Left lung (tissue), 10 donors: ENCODE results near the gene UBE3C. TPM values are rescaled to one million over a fixed set of nuclear protein-coding genes. Genes with fewer than 3 reads are reported as not detected.

Experiments used
- ATAC-seq: fragments of 200-7000 bp; cut with Tn5 transposase; one replicate; pipeline ENCODE4 v1.9.1; 2020; ENCODE audit warnings: moderate library complexity
- DNase-seq, 4 donors: peaks; one replicate each; pipeline ENCODE4 v3.0.0-alpha.2; 2013 to 2020
- H3K27ac ChIP-seq, 2 donors: fragments of 200-600 bp; sonication (generic) in 1 of 2; one replicate each; pipeline versions ENCODE4 v1.5.0 to v1.8.0; 2020 to 2021
- H3K27me3 ChIP-seq, 2 donors: fragments of 200-600 bp; sonication (generic) in 1 of 2; one replicate each; pipeline versions ENCODE4 v1.5.0 to v1.8.0; 2020 to 2021
- H3K36me3 ChIP-seq, 2 donors: fragments of 200-600 bp; sonication (generic) in 1 of 2; one replicate each; pipeline versions ENCODE4 v1.5.0 to v1.8.0; 2020 to 2021
- H3K4me1 ChIP-seq, 2 donors: fragments of 200-600 bp; one replicate each; pipeline ENCODE4 v1.8.0; 2021
- H3K4me3 ChIP-seq, 2 donors: fragments of 200-600 bp; sonication (generic) in 1 of 2; one replicate each; pipeline versions ENCODE4 v1.5.0 to v1.8.0; 2020 to 2021; ENCODE audit warnings: mild to moderate bottlenecking in 1 of 2
- H3K9me3 ChIP-seq, 2 donors: fragments of 200-600 bp; sonication (generic) in 1 of 2; one replicate each; pipeline versions ENCODE4 v1.5.0 to v1.8.0; 2020 to 2021
- intact Hi-C, 2 donors: fragments of 100-400 bp; cut with DNase I; formaldehyde crosslinking; loops; one replicate each; pipeline versions ENCODE4 v1.11.2 to v1.14.2; 2022
- polyA plus RNA-seq, 6 donors: library from polyadenylated mRNA; unstranded; fragments of 120-200 nt; gene quantifications; one replicate each; pipeline ENCODE4 v1.2.1, GENCODE V29; 2013; ENCODE audit not compliant: insufficient read length in 6 of 6
- total RNA-seq, 2 donors: library from RNA; stranded (reverse); fragmentation: NEBNext Ultra II Directional; extraction: Animal tissue kit (Norgen Biotek cat#: 25700); gene quantifications; one replicate each; pipeline ENCODE4 v1.2.1, GENCODE V29; 2021
- TF ChIP-seq, protein P1 (sequence below), 2 donors: fragments of 200-600 bp; sonication (generic) in 1 of 2; IDR thresholded peaks; one replicate each; pipeline versions ENCODE4 v1.5.0 to v1.8.0; 2021; ENCODE audit warnings: antibody characterized with exemption in 2 of 2
- donor health status: DM: no; HTN: yes; CAD: no.
- donor health status: DM: no; HTN: no; CAD: no.

UBE3C gene
- total and polyA plus RNA-seq, 8 donors = 38.4 to 68.9 (median 43.8) TPM

DNA sequence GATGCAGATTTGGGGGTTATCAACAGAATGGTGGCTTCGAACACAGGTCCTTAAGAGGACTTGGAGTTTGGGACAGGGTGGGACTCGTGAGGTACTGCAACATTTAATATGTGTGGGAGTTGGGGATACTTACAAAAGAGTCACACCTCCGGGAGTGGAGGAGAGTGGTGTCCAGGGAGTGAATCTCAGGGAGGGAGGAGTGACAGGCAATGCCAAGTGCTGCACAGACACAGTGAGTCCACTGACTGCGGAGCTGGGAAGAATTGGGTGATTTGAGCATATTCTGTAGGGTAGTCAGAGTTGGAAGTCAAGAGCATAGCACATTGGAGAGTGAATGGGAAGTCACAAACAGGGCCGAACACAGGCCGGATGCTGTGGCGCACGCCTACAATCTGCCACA lies 5.1 kb downstream of the UBE3C start:
- DNase-seq (no peak), ATAC-seq (no peak)
- intact Hi-C loops = no loop called here
- no peaks in the 10 kb centered on the region for H3K27me3 ChIP-seq
- no peaks in the 10 kb centered on the region for H3K9me3 ChIP-seq
- TF ChIP-seq, protein P1, sequence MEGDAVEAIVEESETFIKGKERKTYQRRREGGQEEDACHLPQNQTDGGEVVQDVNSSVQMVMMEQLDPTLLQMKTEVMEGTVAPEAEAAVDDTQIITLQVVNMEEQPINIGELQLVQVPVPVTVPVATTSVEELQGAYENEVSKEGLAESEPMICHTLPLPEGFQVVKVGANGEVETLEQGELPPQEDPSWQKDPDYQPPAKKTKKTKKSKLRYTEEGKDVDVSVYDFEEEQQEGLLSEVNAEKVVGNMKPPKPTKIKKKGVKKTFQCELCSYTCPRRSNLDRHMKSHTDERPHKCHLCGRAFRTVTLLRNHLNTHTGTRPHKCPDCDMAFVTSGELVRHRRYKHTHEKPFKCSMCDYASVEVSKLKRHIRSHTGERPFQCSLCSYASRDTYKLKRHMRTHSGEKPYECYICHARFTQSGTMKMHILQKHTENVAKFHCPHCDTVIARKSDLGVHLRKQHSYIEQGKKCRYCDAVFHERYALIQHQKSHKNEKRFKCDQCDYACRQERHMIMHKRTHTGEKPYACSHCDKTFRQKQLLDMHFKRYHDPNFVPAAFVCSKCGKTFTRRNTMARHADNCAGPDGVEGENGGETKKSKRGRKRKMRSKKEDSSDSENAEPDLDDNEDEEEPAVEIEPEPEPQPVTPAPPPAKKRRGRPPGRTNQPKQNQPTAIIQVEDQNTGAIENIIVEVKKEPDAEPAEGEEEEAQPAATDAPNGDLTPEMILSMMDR (IDR thresholded peaks at IDR 0.05) = no peak
- H3K27ac ChIP-seq = no peak overlapping the region
- H3K36me3 ChIP-seq = peaks cover 0 to 27% of the 10 kb centered on the region in 2 donors
- H3K4me3 ChIP-seq = no peak overlapping the region
- peaks cover 15 to 43% of the 10 kb centered on the region in 2 donors for H3K4me1 ChIP-seq

DNA sequence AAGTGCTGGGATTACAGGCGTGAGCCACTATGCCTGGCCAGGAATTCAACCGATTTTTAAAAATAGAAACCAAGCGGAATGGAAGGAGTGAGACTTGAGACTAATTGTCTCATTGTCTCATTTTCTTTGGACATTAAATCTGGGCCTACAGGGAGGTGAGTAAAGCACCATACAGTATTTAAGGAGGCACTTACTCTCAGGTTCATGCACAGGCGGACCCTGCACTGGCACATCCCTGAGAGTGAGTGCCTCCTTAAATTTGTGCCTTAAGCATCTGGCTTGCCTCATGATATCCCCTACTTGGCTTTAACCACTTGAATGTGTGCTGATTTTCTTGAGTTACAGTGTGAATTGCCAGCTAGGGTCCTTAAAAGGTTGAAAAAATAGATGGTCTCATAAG lies 10.6 kb downstream of the UBE3C start:
- TF ChIP-seq, protein P1 (IDR thresholded peaks at IDR 0.05) = no peak
- no peak for ATAC-seq
- no peak for DNase-seq
- Histone ChIP-seq H3K27me3 (no peaks in the 10 kb centered on the region), H3K9me3 (no peaks in the 10 kb centered on the region), H3K4me1 (peaks cover 0 to 19% of the 10 kb centered on the region in 2 donors), H3K4me3 (no peak overlapping the region), H3K36me3 (peaks cover 0 to 8% of the 10 kb centered on the region in 2 donors), H3K27ac (no peak overlapping the region)
- intact Hi-C loops = no loop called here

DNA sequence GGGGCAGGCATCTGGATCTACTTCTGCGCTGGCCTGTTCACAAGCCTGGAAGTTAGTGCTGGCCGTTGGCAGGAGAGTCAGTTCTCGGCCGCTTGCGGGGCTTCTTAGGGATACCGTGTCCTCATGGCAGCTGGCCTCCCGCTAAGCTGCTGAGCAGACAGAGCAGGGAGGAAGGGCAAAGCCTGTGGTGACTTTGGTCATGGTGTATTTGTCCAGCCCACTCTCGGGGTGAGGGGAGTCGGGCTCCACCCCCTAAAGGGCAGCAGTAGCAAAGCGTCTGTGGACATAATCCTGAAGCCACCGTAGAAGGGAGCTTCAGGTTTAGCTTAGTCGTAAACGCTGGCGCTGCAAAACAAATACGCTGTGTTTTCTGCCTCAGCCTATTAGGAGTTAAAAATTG lies 12.2 kb downstream of the UBE3C start:
- TF ChIP-seq, protein P1 (IDR thresholded peaks at IDR 0.05) = no peak
- peaks cover 2 to 17% of the 10 kb centered on the region in 2 donors for H3K4me1 ChIP-seq
- H3K9me3 ChIP-seq = no peaks in the 10 kb centered on the region
- intact Hi-C loops = no loop called here
- H3K27me3 ChIP-seq = no peaks in the 10 kb centered on the region
- H3K36me3 ChIP-seq = no peaks in the 10 kb centered on the region
- no peak overlapping the region for H3K4me3 ChIP-seq
- ATAC-seq = no peak
- no peak overlapping the region for H3K27ac ChIP-seq
- peak in 1 of 4 donors; percentile 28 for DNase-seq

DNA sequence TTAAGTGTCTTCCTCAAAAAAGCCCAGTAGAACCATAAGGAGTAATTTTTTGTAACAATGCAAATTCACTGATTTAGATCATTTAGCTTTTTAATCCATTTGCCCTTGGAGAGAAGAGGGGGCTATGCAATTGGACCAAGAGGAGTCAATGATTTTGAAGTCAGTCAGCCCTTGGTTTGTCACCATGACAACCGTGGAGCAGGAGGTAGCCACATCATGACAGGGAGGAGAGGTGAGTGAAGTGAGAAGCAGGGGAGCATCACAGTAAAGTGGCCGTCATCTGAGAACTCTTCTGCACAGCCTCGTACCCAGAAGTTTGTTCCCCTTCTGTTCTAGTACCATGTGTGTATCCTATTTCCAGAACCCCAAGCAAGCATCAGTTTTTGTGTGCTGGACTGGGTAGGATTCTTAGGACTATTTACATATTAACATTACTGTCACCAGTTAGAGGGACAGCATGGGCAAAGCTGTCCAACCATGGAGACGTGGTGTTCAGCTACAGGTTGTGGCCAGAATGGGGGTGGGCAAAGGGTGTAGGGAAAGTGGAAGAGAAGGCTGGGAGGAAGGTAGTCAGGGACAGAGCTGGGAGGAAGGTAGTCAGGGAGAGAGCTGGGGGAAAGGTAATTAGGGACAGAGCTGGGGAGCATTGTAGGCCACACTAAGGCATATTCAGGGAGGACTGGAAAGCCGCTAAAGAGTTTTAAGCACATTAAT lies 13.1 kb downstream of the UBE3C start:
- Histone ChIP-seq H3K4me1 (peaks cover 4 to 17% of the 10 kb centered on the region in 2 donors), H3K27me3 (no peaks in the 10 kb centered on the region), H3K27ac (no peak overlapping the region), H3K9me3 (no peaks in the 10 kb centered on the region), H3K4me3 (no peak overlapping the region), H3K36me3 (no peaks in the 10 kb centered on the region)
- TF ChIP-seq, protein P1 (IDR thresholded peaks at IDR 0.05) = no peak
- intact Hi-C loops = no loop called here
- ATAC-seq (no peak), DNase-seq (no peak)

DNA sequence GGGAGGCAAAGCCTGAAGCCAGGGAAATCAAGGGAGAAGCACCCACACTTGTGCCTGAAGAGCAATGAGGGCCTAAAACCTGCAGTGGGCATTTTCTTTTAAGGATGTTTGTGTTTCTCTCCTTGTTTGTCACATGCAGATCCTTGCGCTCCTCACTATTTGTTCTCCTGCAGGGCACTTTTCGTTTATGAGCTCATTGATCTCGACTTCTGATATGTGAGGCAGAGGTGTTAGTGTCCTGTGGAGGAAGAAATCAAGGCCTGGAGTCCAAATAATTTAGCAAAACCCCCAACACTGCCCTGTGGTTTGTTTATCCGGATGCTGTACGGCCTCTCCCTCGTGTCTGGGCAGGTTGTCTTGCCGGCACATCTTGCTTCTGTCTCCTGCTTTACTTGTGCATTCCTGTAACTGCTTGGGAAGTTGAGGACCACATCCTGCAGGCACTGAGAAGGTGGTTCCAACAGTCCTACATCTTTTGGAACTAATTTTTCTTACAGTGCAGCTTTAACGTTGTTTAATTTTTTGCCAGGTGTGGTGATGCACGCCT lies 13.7 kb downstream of the UBE3C start:
- no peak for ATAC-seq
- DNase-seq = no peak
- no peaks in the 10 kb centered on the region for H3K27me3 ChIP-seq
- no peaks in the 10 kb centered on the region for H3K36me3 ChIP-seq
- TF ChIP-seq, protein P1 (IDR thresholded peaks at IDR 0.05) = no peak
- H3K9me3 ChIP-seq = no peaks in the 10 kb centered on the region
- no peak overlapping the region for H3K27ac ChIP-seq
- intact Hi-C loops = no loop called here
- peaks cover 4 to 17% of the 10 kb centered on the region in 2 donors for H3K4me1 ChIP-seq
- H3K4me3 ChIP-seq = no peak overlapping the region
